WERI-Rb-1 (cell line): Measurements from ENCODE around the gene PDE9A.

Experiments
- DNase-seq: peaks from one replicate; pipeline ENCODE4 v3.0.0-alpha.2; 2020
- H3K27ac ChIP-seq: fragments of 250-450 bp; sonication (Bioruptor Pico); 2 replicates; pipeline ENCODE4 v1.5.1; 2020; ENCODE audit warnings: mild to moderate bottlenecking, moderate library complexity
- H3K27me3 ChIP-seq: fragments of 250-450 bp; sonication (Bioruptor Pico); 2 replicates; pipeline ENCODE4 v1.5.1; 2021; ENCODE audit warnings: mild to moderate bottlenecking, low read depth, moderate library complexity; ENCODE audit not compliant: insufficient read depth, severe bottlenecking
- H3K36me3 ChIP-seq: fragments of 250-450 bp; sonication (Bioruptor Pico); 2 replicates; pipeline ENCODE4 v1.5.1; 2020; ENCODE audit warnings: mild to moderate bottlenecking, moderate library complexity
- H3K4me3 ChIP-seq: 2 replicates; pipeline ENCODE4 v1.5.1; 2011; ENCODE audit warnings: low read depth, mild to moderate bottlenecking, control low read depth, low read length
- H3K9me3 ChIP-seq: fragments of 250-450 bp; sonication (Bioruptor Pico); 2 replicates; pipeline ENCODE4 v1.5.1; 2021; ENCODE audit warnings: mild to moderate bottlenecking, moderate library complexity; ENCODE audit not compliant: severe bottlenecking
- CTCF ChIP-seq: IDR thresholded peaks from 2 replicates; pipeline ENCODE4 v1.5.1; 2011; ENCODE audit warnings: low read depth, mild to moderate bottlenecking, control low read depth, inconsistent platforms, low read length

The PDE9A gene

DNA sequence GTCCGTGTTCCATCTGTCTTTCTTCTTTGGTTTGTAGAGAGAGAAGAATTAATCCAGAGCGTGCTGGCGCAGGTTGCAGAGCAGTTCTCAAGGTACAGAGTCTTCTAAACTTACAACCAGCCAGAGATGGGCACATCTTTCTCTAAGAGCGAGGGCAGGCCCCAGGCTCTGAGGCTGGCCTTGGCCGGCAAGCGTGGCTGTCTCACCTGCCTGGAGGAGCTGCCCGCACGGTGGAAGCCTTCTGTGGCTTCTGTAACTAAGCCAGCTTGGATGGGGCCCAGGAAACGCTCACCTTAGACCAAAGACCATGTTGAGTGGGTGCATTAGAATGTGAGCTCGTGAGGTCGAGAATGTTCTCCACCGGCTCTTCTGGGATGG lies 78.6 kb downstream of the PDE9A start:
- Histone ChIP-seq H3K27me3 (no peaks in the 10 kb centered on the region), H3K4me3 (no peak overlapping the region), H3K27ac (no peak overlapping the region), H3K36me3 (peaks cover 87% of the 10 kb centered on the region), H3K9me3 (no peaks in the 10 kb centered on the region)
- DNase-seq, result no peak
- no peak for TF ChIP-seq CTCF

GRCh38 chr21:42733037-42733627 lies 79.7 kb downstream of the PDE9A start:
- H3K27me3 ChIP-seq, result no peaks in the 10 kb centered on the region
- no peak for DNase-seq
- H3K36me3 ChIP-seq, result peaks cover 93% of the 10 kb centered on the region
- TF ChIP-seq CTCF, result no peak
- no peaks in the 10 kb centered on the region for H3K9me3 ChIP-seq
- no peak overlapping the region for H3K27ac ChIP-seq
- no peak overlapping the region for H3K4me3 ChIP-seq

DNA sequence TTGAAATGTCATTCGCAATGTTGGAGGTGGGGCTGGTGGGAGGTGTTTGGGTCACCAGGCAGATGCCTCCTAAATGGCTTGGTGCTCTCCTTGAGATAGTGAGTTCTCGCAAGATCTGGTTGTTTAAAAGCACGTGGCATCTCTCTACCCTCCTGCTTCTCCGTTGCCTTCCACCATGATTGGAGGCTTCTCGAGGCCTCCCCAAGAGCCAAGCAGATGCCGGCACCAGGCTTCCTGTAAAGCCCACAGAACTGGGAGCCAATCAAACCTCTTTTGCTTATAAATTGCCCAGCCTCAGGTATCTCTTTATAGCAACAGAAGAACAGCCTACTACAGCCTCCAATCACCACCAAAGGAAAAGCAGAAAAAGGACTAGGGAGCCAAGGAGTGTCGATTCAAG lies 80.5 kb downstream of the PDE9A start:
- Histone ChIP-seq H3K27me3 (no peaks in the 10 kb centered on the region), H3K4me3 (no peak overlapping the region), H3K9me3 (no peaks in the 10 kb centered on the region), H3K27ac (no peak overlapping the region), H3K36me3 (peaks cover 95% of the 10 kb centered on the region)
- no peak for DNase-seq
- TF ChIP-seq CTCF, result no peak

DNA sequence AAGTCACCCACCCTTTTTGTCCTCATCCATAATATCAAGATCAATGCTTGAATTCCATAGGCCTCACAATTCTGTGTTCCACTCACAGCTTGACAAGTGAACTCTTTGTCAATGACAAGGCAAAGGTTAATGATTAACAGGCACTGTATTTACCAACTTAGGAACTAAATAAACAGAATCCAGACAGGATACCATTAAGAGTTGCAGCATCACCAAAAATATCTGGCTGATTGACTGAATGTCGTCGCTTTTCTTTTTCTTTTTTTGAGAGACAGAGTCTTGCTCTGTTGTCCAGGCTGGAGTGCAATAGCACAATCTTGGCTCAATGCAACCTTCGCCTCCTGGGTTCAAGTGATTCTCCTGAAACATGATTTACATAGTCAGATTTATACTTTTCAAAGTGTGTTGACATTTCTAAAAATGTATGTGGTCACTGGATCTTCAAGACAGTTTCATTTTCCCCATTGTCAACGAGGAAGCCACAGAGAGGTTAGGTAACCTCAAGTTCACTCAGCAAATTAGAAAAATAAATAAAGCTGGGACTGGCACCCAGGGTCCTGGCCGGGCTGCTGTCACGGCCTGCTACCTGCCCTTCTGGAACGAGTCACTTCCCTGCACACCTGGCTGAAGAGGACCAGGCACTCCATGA lies 81.0 kb downstream of the PDE9A start:
- Histone ChIP-seq H3K4me3 (no peak overlapping the region), H3K9me3 (no peaks in the 10 kb centered on the region), H3K27me3 (no peaks in the 10 kb centered on the region), H3K27ac (no peak overlapping the region), H3K36me3 (peaks cover 95% of the 10 kb centered on the region)
- TF ChIP-seq CTCF, result no peak
- no peak for DNase-seq

GRCh38 chr21:42735061-42735460 lies 81.6 kb downstream of the PDE9A start:
- TF ChIP-seq CTCF, result no peak
- Histone ChIP-seq H3K27ac (no peak overlapping the region), H3K9me3 (no peaks in the 10 kb centered on the region), H3K27me3 (no peaks in the 10 kb centered on the region), H3K4me3 (no peak overlapping the region), H3K36me3 (peaks cover 96% of the 10 kb centered on the region)
- DNase-seq, result no peak

GRCh38 chr21:42735944-42736343 lies 82.5 kb downstream of the PDE9A start:
- Histone ChIP-seq H3K4me3 (no peak overlapping the region), H3K27me3 (no peaks in the 10 kb centered on the region), H3K9me3 (no peaks in the 10 kb centered on the region), H3K36me3 (peaks cover 94% of the 10 kb centered on the region), H3K27ac (no peak overlapping the region)
- DNase-seq, result no peak
- TF ChIP-seq CTCF, result no peak
